NCI-H1105 (cell line): ENCODE data around the gene C1orf53.
"Not testable (repeated sequence)": the region's sequence is repeated elsewhere in the genome, so short reads cannot be mapped to it uniquely, and the experiment has no call there.

Experiments
- DNase-seq: peaks from one replicate; lab custom pipeline; 2025; lab: John Stamatoyannopoulos, UW

The C1orf53 gene

GRCh38 chr1:197921235-197922069, 19.0 kb downstream of the C1orf53 start:
- DNase-seq: no peak

- no peak for DNase-seq
These were observed 19.6 kb downstream of the C1orf53 start for GRCh38 chr1:197922070-197922390.

GRCh38 chr1:197923038-197923437, 20.6 kb downstream of the C1orf53 start:
- no peak for DNase-seq

GRCh38 chr1:197924516-197925123, 22.2 kb downstream of the C1orf53 start:
- DNase-seq: no peak

GRCh38 chr1:197927908-197928665, 25.7 kb downstream of the C1orf53 start:
- DNase-seq: no peak

- peak; percentile 16 for DNase-seq
These were observed 26.5 kb downstream of the C1orf53 start for GRCh38 chr1:197928849-197929336.

GRCh38 chr1:197933016-197933415, 30.6 kb downstream of the C1orf53 start:
- DNase-seq: no peak

GRCh38 chr1:197933647-197934046, 31.2 kb downstream of the C1orf53 start:
- DNase-seq: no peak

GRCh38 chr1:197937381-197937780, 35.0 kb downstream of the C1orf53 start:
- DNase-seq: no peak

- DNase-seq: no peak
These were observed 35.5 kb downstream of the C1orf53 start for GRCh38 chr1:197937892-197938291.

- not testable (repeated sequence) for DNase-seq
These were observed 36.9 kb downstream of the C1orf53 start for GRCh38 chr1:197939159-197939980.

GRCh38 chr1:197942042-197942441, 39.6 kb downstream of the C1orf53 start:
- no peak for DNase-seq

GRCh38 chr1:197944485-197944884, 42.1 kb downstream of the C1orf53 start:
- no peak for DNase-seq

GRCh38 chr1:197948926-197949899, 46.8 kb downstream of the C1orf53 start:
- DNase-seq: no peak

- DNase-seq: no peak
These were observed 48.7 kb downstream of the C1orf53 start for GRCh38 chr1:197951089-197951488.

- no peak for DNase-seq
These were observed 49.3 kb downstream of the C1orf53 start for GRCh38 chr1:197951617-197952175.

- not testable (repeated sequence) for DNase-seq
These were observed 51.0 kb downstream of the C1orf53 start for GRCh38 chr1:197953472-197953871.

GRCh38 chr1:197954718-197955418, 52.4 kb downstream of the C1orf53 start:
- no peak for DNase-seq

- no peak for DNase-seq
These were observed 53.3 kb downstream of the C1orf53 start for GRCh38 chr1:197955486-197956394.
